Activated T-cell treated with anti-CD3 and anti-CD28 coated beads, Interleukin-2, amount 50 U/mL, for 48 hours (primary cell): Measurements from ENCODE around the gene BRIP1.
"Not testable (repeated sequence)": the region's sequence is repeated elsewhere in the genome, so short reads cannot be mapped to it uniquely, and the experiment has no call there.

Experiments
- DNase-seq, 2 experiments: peaks; one replicate each; pipeline ENCODE4 v3.0.0-alpha.2; 2020

Gene BRIP1

GRCh38 chr17:61754124-61754523, 109.2 kb downstream of the BRIP1 start:
- no peak for DNase-seq

GRCh38 chr17:61753696-61754095, 109.6 kb downstream of the BRIP1 start:
- no peak for DNase-seq

- DNase-seq, result no peak
These were observed 112.7 kb downstream of the BRIP1 start for GRCh38 chr17:61750656-61751055.

- DNase-seq, result no peak
These were observed 113.4 kb downstream of the BRIP1 start for GRCh38 chr17:61749823-61750404.

DNA sequence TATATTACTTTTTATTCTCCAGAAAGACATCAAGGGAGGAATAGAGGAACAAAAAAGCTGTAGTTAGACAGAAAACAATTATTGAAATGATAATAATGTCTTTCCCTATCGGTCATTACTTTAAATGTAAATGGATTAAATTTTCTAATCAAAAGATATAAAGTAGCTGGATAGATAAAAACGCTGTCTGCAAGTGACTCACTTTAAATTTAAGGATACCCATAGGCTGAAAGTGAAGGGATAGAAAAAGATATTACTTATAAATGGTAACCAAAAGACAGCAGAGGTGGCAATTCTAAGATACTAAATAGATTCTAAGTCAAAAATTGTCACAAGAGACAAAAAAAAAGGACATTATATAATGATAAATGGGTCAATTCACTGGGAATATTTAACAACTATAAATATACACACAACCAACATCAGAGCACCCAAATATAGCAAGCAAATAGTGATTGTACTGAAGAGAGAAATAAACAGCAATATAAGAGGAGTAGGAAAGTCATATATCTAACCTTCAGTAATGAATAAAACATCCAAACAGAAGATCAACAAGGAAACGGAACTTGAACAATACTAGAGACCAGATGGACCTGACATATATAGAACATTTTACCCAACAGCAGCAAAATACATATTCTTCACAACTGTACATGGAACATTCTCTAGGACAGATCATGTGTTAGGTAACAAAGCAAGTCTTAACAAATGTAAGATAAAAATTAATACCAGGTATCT, 116.9 kb downstream of the BRIP1 start:
- no peak for DNase-seq

DNA sequence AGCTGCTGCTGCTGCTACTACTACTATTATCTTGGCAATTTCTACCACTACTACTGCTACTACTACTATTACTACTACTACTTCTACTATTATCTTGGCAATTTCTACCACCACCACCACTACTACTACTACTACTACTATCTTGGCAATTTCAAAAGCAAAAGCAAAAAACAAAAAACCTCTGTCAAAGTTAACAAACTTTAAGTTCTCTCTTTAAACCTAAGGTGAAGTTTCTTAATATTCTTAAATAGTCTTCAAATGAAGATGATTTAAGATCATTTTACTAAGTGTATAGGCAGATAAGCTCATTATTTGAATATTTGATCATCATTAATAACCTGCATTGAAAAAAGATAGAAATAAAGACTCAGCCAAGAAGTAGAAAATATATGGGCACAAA, 118.5 kb downstream of the BRIP1 start:
- no peak for DNase-seq

- DNase-seq, result no peak
These were observed 119.1 kb downstream of the BRIP1 start for GRCh38 chr17:61744252-61744651.

DNA sequence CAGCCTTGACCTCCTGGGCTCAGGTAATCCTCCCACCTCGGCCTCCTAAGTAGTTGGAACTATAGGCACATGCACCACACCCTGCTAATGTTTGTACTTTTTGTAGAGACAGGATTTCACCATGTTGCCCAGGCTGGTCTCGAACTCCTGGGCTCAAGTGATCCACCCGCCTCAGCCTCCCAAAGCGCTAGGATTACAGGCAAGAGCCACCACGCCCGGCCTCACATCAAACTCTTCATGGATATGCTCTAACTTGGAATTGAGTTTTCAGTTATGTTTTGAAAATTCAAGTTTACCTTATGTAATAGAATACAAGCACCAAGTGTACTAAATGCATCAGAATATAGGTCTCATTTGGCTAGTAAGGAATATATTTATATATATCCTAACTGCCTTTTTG, 119.6 kb downstream of the BRIP1 start:
- DNase-seq, result no peak

- no peak for DNase-seq
These were observed 124.3 kb downstream of the BRIP1 start for GRCh38 chr17:61739002-61739401.

GRCh38 chr17:61738249-61738648, 125.1 kb downstream of the BRIP1 start:
- DNase-seq, result no peak

DNA sequence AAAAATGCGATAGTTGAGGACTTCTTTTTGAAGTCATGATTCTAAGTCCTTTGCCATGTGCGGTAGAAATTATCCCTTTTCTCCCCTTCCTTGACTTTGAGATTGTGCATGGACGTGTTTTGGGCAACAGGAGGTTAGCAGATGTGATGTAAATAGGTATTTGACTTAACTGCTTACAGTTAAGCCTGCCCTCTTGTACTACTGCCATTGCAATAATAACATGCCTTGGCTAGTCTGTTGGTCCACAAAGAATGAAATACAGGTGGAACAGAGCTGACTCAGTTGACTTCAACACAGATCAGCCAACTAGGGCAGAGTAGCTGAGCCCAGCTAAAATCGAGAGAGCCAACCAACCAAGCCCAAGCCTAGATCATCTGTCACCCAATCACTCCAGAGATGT, 125.5 kb downstream of the BRIP1 start:
- no peak for DNase-seq

- DNase-seq, result no peak
These were observed 126.9 kb downstream of the BRIP1 start for GRCh38 chr17:61736438-61736837.

- DNase-seq, result no peak
These were observed 127.5 kb downstream of the BRIP1 start for GRCh38 chr17:61735807-61736206.

GRCh38 chr17:61734466-61734865, 128.9 kb downstream of the BRIP1 start:
- no peak for DNase-seq

DNA sequence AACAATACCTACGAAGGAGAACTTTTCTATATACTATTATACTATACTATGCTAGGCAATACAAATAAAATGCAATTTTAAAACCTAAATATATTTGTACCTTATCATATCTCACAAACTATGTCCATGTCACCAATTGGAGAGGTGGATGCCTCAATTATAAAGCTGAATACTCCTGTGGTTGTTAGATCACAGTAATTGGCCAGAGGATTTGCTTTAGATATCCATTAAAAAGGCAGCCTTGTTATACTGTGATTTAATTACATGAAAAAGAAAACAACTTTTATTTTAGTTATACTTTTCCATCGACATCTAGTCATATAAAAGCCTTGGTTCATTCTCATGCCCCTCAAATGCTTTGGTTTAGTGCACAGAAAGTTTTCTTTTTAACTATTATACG, 129.3 kb downstream of the BRIP1 start:
- DNase-seq, result no peak

DNA sequence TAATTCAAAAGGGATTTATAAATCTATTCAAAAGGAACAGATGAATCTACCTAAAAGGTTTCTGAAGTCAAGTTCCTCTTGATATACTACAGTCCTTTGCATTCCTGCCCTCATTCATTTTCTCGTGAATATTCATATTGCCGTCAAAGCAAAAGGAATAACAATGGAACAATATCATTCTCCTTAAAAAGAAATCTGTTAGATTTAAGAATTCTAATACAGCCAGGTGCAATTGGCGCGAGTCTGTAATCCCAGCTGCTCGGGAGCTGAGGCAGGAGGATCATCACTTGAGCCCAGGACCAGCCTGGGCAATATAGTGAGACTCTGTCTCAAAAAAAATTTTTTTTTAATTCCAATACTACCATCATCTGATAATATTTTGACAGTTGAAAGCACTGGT, 130.3 kb downstream of the BRIP1 start:
- no peak for DNase-seq

DNA sequence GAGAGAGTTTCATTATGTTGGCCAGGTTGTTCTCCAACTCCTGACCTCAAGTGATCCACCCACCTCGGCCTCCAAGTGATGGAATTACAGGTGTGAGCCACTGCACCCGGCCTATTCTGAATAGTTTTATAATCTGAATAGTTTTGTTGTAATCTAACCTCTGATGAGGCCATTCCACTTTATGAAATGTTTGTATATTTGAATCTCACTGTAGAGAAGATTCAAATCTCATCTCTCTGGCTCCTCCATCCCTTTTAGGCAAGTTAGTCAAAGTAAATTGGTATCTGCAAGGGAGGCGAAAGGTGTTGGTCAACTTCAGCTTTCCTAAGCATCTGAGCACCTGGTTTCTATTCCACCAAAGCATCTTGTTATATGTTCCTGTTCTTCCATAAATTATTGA, 131.2 kb downstream of the BRIP1 start:
- DNase-seq, result no peak

GRCh38 chr17:61731330-61731729, 132.0 kb downstream of the BRIP1 start:
- no peak for DNase-seq

- no peak for DNase-seq
These were observed 133.5 kb downstream of the BRIP1 start for GRCh38 chr17:61729690-61730268.

- DNase-seq, result no peak
These were observed 135.0 kb downstream of the BRIP1 start for GRCh38 chr17:61728297-61728836.

- DNase-seq, result not testable (repeated sequence)
These were observed 135.5 kb downstream of the BRIP1 start for GRCh38 chr17:61727798-61728197.

DNA sequence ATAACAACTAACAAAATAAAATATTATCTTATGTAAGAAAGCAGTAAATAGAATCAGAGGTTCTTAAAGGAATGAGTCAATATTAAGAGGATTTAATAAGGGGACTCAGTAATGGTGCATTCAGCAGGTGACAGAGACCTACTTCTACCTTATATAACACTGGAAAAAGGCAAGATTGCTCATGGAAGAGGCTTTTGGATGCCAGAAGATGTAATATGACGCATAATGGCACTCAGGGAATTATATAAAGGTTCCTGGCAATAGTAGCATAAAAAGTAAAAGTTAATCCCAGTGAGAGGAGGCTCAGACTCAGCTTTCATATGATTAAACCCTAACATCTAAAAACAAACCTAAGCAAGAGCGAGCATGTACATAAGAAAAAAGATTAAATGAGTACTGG, 136.4 kb downstream of the BRIP1 start:
- DNase-seq, result no peak

DNA sequence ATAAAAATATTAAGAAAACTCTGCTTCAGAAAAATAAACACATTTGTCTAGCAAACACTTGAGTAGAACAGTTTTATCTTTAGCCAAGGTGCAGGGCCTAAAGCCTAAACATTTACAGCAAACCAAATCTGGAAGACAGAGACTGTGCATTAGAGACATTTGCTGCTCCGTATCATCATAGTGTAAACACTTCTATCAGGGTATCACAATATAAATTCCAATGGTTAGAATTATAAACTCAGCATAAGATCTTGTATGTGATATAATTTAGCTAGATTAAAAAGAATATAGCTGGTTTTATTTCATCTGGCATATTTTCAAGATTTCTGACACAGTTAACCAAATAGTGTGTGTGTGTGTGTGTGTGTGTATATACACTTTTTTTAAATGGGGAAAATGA, 138.6 kb downstream of the BRIP1 start:
- no peak for DNase-seq

- DNase-seq, result no peak
These were observed 139.4 kb downstream of the BRIP1 start for GRCh38 chr17:61723914-61724313.
